ENCODE data around the gene SSX5.
"Not testable (repeated sequence)": the region's sequence is repeated elsewhere in the genome, so short reads cannot be mapped to it uniquely, and the experiment has no call there.

Gene SSX5, protein sequence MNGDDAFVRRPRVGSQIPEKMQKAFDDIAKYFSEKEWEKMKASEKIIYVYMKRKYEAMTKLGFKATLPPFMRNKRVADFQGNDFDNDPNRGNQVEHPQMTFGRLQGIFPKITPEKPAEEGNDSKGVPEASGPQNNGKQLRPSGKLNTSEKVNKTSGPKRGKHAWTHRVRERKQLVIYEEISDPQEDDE

DNA sequence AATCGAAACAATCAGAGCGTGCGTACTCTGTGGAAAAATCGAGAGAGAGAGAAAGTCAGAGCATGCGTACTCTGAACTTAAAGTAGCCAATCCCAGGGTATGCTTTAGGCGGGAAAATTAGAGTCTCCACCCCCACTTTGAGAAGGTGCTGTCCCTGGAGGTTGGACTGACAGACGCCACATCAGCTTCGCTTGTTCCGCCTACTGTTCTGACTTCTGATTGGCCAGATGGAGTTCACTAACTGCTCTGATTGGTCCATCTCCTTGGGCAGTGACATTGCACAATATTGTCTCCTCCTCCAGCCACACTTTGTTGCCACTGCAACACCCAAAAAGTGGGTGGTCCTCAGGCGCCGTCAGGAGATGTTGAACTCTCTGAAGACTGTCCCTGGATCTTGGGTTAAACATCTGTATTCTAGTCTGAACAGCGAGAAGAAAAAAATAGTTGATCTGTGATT, at the start of gene SSX5:
Gene SSX5 (minus strand): TSS at position 51 of the 457 bp plus-strand sequence. CDS start 1,437 bp downstream, outside the sequence.
- FAIRE-seq (no peak), DNase-seq (ENCODE audit: low spot score) (no peak)

DNA sequence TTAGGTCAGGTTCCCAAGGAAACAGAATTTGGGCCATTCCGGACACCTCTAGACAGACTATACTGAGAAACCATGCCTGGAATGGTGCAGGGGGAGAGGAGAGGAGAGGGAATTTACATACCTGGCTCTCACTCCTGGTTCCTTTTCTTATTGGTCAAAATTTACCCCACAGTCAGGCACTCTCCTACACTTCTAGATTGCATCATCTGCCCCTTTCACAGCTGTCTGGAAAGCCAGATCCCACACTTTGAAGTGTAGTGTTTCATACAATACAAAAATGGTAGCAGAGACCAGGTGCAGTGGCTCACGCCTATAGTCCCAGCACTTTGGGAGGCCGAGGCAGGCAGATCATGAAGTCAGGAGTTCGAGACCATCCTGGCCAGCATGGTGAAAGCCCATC, 27.6 kb upstream of the SSX5 start:
- FAIRE-seq; DNase-seq (ENCODE audit: low spot score): not testable (repeated sequence)

DNA sequence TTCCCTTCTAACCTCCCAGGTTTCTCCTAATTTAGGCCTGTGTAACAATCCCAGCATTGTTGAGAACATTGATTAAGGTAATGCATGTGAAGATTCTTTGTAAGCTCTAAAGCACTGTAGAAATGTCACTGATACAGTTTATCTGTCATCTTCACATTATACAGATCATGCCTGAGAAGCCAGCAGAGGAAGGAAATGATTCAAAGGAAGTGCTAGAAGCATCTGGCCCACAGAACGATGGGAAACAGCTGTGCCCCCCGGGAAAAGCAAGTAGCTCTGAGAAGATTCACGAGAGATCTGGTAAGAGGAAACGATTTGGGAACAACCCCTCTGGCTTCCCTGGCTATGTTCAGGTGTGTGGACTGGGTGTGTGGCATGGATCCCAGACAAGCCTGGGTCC, 17.7 kb upstream of the SSX5 start:
- not testable (repeated sequence) for FAIRE-seq; DNase-seq (ENCODE audit: low spot score)

DNA sequence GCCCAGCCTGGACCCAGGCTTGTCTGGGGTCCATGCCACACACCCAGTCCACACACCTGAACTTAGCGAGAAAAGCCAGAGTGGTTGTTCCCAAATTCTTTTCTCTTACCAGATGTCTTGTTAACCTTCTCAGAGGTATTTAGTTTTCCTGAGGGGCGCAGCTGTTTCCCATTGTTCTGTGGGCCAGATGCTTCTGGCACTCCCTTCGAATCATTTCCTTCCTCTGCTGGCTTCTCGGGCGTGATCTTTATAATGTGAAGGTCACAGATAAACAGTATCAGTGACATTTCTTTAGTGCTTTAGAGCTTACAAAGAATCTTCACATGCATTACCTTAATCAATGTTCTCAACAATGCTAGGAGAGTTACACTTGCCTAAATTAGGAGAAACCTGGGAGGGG, 6.6 kb downstream of the SSX5 start:
- DNase-seq (ENCODE audit: low spot score); FAIRE-seq: not testable (repeated sequence)

DNA sequence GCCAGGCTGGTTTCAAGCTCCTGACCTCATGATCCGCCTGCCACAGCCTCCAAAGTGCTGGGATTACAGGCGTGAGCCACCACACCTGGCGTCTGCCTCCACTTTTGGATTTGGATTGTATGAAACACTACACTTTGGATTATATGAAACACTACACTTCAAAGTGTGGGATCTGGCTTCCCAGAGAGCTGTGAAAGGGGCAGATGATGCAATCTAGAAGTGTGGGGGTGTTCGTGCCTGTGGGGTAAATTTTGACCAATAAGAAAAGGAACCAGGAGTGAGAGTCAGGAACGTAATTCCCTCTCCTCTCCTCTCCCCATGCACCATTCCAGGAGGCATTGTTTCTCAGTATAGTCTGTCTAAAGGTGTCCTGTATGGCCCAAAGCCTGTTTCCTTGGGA, 14.7 kb downstream of the SSX5 start:
- FAIRE-seq; DNase-seq (ENCODE audit: low spot score): not testable (repeated sequence)

DNA sequence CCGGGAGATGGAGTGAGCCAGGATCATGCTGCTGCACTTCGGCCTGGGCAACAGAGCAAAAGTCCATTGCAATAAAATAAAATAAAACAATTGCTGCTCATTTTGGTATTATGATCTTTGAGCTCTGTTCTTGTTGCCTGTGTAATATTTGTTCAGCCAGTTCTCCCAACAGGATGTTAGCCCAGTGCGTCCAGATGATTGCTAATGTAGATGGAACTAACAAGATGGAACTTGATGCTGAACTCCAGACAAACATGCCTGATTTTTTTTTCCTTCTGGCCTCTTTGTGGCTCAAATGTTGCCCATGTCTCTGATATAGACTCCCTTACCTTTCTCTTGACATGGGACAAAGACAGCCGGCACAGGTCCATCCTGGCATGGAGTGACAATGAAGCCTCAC, 15.8 kb downstream of the SSX5 start:
- DNase-seq (ENCODE audit: low spot score), result no peak
- no peak for FAIRE-seq

DNA sequence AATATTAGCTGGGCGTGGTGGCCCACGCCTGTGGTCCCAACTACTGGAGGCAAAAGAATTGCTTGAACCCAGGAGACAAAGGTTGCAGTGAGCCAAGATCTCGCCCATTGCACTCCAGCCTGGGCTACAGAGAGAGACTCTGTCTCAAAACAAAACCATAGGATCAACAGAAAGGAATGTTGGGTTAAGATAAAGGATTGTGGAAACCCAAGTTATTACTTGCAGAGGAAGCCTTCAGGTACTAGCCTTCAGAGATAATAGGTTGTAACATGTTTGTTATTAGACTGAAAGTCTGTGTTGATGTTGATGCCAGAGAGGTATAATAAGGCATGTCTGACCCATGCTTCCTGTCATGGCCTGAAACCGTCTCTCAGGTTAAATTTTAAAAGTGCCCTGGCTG, 16.9 kb downstream of the SSX5 start:
- no peak for DNase-seq (ENCODE audit: low spot score)
- FAIRE-seq, result no peak

DNA sequence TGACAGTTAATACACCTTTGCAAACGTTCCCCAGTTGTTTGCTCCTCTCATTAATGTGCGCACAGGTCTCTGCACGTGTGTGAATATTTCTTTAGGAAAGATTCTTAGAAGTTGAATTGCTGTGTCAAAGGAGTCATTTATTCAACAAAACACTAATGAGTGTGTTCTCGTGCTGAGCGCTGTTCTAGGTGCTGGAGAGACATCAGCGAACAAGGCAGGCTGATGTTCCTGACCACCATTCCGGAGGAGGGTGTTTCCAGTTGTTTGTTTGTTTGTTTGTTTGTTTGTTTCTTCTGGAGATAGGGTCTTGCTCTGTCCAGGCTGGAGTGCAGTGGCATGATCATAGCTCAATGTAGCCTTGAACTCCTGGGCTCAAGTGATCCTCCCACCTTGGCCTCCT, 30.3 kb downstream of the SSX5 start:
- DNase-seq (ENCODE audit: low spot score); FAIRE-seq: not testable (repeated sequence)

DNA sequence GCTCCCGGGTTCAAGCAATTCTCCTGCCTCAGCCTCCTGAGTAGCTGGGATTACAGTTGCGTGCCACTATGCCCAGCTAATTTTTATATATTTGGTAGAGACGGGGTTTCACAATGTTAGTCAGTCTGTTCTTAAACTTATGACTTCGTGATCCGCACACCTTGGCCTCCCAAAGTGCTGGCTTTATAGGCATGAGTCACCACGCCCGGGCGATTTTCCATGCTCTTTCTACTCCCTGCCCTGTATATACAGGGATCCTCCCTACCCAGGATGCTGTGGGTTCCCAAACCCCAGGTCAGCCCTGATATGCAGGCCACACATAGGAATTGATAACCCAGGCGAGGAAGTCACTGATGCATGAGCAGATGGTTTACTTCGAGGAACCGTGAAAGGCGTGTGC, 31.4 kb downstream of the SSX5 start:
- FAIRE-seq, result no peak
- no peak for DNase-seq (ENCODE audit: low spot score)

DNA sequence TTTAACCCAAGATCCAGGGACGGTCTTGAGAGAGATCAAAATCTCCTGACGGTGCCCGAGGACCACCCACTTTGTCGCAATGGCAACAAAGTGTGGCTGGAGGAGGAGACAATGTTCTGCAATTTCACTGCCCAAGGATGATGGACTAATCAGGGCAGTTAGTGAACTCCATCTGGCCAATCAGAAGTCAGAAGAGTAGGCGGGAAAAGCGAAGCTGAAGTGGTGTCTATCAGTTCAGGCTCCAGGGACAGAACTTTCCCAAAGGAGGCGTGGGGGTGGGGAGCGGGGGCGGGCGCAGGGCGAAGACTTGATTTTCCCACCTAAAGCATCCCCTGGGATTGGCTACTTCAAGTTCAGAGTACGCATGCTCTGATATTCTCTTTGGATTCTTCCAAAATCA, 40.6 kb downstream of the SSX5 start:
- DNase-seq (ENCODE audit: low spot score) (no peak), FAIRE-seq (no peak)

DNA sequence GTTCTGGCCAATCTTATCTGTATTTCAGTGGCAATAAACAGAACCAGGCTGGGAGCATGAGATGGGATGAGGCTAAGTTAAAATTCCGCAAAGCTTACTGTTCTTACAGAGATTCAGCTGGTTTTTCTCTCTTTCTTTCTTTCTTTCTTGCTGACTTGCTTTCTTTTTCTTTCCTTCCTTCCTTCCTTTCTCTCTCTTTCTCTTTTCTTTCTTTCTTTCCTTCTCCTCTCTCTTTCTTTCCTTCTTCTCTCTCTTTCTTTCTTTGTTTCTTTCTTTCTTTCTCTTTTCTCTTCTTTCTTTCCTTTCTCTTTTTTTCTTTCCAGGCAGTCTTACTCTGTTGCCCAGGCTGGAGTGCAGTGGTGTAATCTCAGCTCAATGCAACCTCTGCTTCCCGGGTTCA, 41.8 kb downstream of the SSX5 start:
- DNase-seq (ENCODE audit: low spot score), result no peak
- FAIRE-seq, result no peak

DNA sequence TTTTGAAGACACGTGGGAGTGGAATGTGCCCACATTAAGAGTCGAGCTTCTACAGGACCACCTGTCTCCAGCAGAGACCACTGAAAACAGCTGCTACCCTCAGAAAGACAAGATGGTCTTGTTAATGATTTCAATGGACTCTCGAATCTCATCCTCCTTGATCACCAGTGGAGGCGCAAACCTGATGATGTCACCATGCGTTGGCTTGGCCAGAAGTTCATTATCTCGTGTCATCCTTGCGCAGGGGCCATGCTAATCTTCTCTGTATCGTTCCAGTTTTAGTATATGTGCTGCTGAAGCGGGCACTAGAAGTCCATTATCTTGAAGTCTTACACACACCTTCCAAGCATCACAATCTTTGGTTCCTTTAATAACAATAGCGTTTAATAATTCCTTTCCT, 42.8 kb downstream of the SSX5 start:
- FAIRE-seq (no peak), DNase-seq (ENCODE audit: low spot score) (no peak)

DNA sequence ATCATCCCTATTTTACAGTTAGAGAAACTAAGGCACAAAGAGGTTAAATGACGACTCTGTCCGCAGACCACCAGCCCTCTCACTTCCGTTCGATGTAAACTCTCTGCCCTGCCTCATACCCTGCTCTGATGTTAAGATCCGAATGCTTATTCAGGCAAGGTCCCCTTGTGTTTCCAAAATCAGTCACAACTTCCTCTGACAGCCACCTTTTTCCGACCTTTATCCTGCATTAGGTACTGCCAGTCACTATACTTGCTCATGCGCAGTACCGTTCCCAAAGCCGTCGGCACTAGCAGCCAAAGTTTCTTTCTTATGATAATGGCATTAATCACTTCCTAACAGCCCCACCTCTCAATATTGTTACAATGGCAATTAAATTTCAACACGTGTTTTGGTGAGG, 53.9 kb downstream of the SSX5 start:
- FAIRE-seq; DNase-seq (ENCODE audit: low spot score): not testable (repeated sequence)

DNA sequence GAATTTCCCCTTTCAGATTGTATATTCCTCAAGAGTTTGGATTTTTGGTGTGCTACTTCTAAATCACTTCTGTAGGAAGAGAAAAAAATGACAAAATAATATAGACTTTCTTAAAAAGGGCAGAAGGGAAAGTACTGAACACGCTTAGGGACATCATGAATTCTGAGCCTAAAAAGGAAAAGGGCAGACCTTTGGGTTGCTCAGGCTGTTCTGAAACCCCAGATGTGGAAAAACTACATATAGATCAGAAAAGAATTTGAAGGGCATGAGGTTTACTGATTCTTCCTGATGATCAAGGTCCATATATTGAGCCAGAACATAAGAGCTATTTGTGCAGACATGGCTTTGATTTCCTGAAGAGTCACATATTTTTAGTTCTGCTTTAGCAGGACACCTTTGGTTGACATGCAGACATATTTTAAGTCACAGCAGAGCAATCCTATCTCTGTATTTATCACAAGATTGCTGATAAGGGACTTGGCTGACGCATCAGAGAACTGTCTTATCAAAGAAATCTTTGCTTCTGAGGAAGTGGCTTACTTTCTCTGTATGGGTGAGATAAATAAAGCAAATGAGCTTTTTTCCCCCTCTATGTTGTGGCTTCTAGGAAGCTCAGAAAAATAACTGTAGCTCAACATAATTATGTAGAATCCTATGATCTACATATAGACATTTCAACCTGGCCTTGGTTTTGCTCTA, 54.6 kb downstream of the SSX5 start:
- not testable (repeated sequence) for FAIRE-seq; DNase-seq (ENCODE audit: low spot score)

DNA sequence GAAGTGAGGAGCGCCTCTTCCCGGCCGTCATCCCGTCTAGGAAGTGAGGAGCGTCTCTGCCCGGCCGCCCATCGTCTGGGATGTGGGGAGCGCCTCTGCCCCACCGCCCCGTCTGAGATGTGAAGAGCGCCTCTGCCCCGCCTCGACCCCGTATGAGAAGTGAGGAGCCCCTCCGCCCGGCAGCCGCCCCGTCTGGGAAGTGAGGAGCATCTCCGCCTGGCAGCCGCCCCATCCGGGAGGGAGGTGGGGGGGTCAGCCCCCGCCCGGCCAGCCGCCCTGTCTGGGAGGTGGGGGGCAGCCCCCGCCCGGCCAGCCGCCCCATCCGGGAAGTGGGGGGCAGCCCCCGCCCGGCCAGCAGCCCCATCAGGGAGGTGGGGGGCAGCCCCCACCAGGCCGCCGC, 57.5 kb downstream of the SSX5 start:
- DNase-seq (ENCODE audit: low spot score); FAIRE-seq: not testable (repeated sequence)
